Fibroblast of mammary gland (primary cell): Measurements from ENCODE around the gene ODC1.

Experiments
- DNase-seq: peaks from one replicate; pipeline ENCODE4 v3.0.0-alpha.2; 2010; ENCODE audit warnings: low read depth
- H3K4me3 ChIP-seq: 2 replicates; pipeline ENCODE4 v1.5.1; 2011; ENCODE audit warnings: low read depth, mild to moderate bottlenecking, low read length, moderate library complexity; ENCODE audit not compliant: control insufficient read depth
- TF ChIP-seq, protein P1 (sequence below): conservative IDR thresholded peaks from 2 replicates; pipeline ENCODE4 v1.5.1; 2011; ENCODE audit warnings: low read depth, low read length, inconsistent platforms; ENCODE audit not compliant: control insufficient read depth, insufficient read depth

Gene ODC1

DNA sequence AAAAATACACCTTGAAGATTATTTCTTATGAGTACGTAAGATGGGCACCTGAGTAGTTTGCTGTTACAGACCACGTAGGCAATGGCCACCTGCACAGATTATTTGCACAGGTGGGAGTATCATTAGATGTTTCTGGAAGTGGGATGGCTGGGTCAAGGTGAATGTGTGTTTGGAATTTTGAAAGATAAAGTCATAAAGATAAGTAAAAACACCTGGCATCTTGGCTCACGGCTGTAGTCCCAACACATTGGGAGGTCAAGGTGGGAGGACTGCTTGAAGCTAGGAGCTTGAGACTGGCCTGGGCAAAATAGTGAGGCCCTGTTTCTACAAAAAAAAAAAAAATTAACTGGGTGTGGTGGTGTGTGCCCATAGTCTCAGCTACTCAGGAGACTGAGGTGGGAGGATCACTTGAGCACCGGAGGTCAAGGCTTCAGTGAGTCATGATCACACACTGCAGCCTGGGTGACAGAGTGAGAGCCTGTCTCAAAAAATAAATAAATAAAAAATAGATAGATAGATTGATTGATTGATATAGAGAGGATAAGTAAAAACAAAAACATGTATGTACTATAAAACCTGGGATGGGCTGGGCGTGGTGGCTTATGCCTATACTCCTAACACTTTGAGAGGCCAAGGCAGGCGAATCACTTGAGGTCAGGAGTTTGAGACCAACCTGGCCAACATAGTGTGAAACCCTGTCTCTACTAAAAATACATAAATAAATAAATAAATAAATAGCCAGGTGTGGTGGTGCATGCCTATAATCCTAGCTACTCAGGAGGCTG lies 30.4 kb downstream of the ODC1 start:
- TF ChIP-seq, protein P1, sequence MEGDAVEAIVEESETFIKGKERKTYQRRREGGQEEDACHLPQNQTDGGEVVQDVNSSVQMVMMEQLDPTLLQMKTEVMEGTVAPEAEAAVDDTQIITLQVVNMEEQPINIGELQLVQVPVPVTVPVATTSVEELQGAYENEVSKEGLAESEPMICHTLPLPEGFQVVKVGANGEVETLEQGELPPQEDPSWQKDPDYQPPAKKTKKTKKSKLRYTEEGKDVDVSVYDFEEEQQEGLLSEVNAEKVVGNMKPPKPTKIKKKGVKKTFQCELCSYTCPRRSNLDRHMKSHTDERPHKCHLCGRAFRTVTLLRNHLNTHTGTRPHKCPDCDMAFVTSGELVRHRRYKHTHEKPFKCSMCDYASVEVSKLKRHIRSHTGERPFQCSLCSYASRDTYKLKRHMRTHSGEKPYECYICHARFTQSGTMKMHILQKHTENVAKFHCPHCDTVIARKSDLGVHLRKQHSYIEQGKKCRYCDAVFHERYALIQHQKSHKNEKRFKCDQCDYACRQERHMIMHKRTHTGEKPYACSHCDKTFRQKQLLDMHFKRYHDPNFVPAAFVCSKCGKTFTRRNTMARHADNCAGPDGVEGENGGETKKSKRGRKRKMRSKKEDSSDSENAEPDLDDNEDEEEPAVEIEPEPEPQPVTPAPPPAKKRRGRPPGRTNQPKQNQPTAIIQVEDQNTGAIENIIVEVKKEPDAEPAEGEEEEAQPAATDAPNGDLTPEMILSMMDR, result no peak
- no peak for DNase-seq
- H3K4me3 ChIP-seq, result no peak overlapping the region

DNA sequence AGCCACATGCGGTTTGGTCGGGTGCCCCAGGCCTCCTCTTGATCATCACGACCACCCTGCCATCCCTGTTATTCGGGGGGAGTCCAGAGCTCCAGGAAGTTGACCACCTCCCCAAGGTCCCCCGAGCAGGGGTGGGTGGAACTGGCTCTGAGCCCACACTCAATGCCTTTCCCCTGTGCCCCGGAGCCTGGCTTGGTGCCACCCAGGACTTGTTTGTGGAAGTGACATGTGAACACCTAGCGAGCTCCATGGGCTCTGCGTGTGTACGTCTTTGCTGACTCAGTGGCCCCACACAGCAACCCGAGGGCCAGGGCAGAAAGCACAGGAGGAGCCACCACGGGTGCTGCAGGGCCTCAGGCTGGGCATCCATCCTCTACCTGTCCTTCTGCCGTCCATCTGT lies 32.5 kb downstream of the ODC1 start:
- TF ChIP-seq, protein P1, result no peak
- DNase-seq, result no peak
- no peak overlapping the region for H3K4me3 ChIP-seq

DNA sequence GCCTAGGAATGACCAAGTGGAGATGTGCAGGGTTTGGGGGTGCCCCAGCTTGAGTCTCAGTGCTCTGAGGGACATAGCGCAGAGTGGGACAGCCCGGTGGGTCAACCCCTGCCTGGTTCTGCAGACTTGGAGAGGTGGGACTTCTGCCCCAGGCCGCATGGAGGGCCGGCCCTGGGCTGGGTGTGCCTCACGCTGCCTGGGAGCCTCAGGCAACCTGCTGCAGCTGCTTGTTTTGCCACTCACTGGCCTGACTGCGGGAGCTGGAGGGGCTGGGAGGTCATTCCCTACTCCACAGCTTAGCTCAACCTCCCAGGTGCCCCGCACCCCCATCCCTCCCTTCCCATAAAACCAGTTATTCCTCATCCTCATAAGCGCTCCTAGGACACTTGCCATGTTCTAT lies 33.1 kb downstream of the ODC1 start:
- no peak for DNase-seq
- no peak overlapping the region for H3K4me3 ChIP-seq
- TF ChIP-seq, protein P1, result no peak

DNA sequence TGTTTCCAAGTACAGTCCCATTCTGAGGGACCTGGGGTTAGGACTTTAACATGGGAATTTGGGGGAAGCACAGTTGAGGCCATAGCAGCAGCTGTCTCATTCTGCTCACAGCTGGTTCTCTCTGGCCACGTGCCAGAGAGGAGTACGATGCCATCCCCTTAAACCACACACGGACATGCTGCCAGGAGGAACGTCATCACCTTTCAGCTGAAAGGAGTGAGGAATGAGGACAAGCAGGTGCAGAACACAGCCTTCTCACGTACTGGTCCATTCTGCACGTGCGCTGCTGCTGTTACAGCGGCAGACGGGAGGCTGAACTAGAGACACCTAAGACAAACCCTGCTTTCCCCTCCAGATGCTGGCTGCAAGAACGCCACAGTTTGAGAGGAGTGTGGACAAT lies 33.5 kb downstream of the ODC1 start:
- H3K4me3 ChIP-seq, result no peak overlapping the region
- no peak for DNase-seq
- TF ChIP-seq, protein P1, result no peak

DNA sequence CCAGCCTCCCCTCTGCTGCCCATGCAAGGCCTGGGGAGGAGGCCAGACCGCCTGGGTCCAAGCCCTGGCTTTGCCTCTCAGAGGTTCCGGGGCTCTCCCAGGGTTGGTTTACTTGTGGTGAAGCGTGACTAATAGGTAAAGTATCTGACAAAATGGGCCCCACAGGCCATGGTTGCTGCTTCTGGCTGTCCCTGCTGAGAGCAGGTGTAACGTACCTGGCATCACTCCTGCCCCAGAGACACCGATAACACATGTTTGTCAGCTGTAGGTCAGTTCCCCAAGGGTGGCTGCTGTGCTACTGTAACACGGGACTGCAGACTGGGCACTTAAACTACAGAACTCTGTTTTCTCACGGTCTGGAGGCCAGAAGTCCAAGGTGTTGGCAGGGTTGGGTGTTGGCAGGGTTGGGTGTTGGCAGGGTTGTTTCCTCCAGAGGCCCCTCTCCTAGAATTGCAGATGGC lies 34.1 kb downstream of the ODC1 start:
- DNase-seq, result no peak
- TF ChIP-seq, protein P1, result no peak
- no peak overlapping the region for H3K4me3 ChIP-seq

DNA sequence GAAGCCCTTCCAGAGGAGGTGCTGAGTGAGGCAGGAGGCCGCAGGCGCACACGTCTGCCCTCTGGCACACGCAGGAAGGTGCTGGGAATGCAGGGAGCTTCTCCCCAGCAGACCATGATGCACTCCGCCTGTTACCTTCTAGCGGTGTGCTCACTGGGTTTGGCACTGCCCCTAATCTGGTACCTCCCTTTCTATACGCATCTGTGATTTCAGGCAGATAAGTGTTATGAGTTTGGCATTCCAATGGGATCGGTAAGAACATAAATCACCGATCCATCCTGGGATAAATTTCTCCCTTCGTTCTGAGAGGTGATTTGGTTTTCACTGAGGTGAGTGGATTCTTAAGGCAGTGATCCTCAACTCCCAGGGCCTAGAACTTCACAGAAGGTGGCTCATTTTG lies 34.6 kb downstream of the ODC1 start:
- no peak overlapping the region for H3K4me3 ChIP-seq
- TF ChIP-seq, protein P1, result no peak
- DNase-seq, result no peak

DNA sequence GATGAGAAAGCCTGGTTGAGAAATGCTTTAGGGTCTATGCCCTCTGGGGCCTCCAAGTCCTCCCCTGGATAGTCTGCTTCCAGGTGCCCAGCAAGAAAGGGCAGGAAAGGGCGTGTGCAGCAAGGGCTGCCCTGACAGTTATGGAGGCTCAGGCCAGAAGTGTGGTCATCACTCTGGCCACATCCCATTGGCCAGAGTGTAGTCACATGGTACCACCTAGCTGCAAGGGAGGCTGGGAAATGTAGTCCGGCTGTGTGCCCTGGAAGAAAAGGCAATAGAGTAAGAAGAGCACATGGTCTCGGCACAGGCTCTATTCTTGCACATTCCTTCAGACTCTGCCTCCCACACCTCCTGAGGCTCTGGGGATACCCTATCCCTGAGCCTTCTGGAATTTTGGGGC lies 35.7 kb downstream of the ODC1 start:
- TF ChIP-seq, protein P1, result no peak
- DNase-seq, result peak; percentile 54
- H3K4me3 ChIP-seq, result no peak overlapping the region
